ENCODE results near the gene MICA. TPM values are rescaled to one million over a fixed set of nuclear protein-coding genes. Genes with fewer than 3 reads are reported as not detected.
A peak's percentile ranks its signal among the peaks of the same experiment; 100 is the strongest.
"Not testable (repeated sequence)": the region's sequence is repeated elsewhere in the genome, so short reads cannot be mapped to it uniquely, and the experiment has no call there.

Gene MICA
- polyA plus RNA-seq, 1 donor = 11.2 TPM

DNA sequence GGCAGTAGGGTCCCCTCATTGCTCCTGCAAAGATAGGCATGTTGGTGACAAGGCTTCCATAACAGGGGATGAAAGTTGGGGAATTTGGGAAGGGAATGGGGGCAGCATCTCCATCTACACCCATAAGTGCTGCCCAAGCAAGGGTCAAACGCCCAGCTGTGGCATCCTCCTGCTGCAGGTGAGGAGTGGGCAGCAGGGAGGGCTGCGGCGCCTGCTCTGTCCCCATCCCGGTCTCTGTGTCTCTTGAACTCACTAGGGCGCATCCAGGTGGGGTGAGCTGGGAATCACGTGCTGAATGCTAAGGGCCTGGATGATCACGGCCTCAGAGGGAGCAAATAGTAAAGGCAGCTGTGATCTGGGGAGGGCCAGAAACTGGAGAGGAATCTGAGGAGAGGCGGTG, 9.1 kb downstream of the MICA start:
- DNase-seq = no peak

DNA sequence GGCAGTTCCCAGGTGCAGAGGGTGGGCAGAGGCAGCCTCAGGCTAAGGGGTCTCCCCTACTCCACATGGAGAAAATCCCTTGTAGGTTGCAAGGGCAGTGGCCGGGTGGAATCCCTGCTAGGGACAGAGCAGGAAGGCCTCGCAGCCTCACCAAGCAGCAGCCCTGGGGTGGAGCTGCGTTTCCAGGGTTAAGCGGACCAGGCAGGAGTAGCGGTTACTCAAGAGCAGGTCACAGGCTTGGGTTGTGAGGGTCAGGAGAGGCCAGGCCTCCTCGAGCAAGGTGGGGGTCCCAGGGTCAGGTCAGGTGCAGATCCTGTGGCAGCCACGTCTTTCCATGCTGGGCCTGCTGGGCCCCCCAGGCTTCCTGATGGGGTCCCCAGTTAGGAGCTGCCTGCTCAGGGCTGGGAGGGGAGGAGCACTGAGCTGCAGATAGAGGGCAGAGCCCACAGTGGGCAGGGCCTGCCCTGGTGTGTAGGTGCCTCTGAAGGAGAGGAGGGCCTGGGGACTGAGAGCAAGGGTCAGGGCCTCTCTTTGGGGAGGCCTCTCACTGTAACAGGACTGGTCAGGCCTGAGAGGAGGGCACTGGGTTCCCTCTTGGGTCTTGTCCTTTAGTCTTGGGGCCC, 10.9 kb downstream of the MICA start:
- DNase-seq = not testable (repeated sequence)

DNA sequence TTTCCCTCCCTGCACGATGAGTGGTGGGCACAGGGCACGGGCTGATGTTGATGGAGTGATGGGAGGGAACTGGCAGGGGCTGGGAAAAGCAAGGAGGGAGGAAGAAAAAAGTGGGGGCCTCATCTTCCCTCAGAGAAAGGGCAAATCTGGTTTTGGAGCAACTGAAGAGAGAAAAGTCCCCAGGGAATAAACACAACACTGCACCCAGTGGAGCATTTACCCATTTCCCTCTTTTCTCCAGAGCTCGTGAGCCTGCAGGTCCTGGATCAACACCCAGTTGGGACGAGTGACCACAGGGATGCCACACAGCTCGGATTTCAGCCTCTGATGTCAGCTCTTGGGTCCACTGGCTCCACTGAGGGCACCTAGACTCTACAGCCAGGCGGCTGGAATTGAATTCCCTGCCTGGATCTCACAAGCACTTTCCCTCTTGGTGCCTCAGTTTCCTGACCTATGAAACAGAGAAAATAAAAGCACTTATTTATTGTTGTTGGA, 11.4 kb downstream of the MICA start:
- DNase-seq = no peak

DNA sequence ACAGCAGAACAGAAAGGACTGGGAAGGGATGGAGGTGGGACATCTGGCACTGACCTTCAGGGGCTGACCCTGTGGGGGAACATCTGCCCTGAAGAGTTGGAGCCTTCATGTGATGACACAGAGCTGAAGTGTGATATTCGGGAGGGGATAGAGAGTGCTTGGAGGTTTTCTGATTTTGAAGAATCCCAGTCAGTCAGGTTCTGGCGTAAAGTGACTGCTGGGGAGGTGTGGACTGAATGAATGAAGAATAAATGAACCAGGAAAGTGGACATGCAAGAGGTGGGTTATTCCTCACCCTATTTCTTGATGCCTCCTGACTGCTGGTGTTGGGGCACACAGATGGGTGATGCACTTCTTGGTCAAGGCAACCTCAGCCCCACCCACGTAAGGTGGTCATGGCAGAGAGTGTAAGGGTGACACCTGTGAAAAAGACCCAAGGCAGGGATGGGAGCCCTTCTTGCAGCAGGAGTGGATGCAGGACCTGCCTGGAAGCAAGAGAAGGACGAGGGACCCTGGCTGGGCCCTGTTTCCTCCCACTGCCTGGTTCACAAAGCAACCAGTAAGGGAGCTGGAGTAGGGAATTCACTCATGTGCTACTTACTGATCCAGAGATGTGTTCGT, 13.1 kb downstream of the MICA start:
- DNase-seq = no peak

DNA sequence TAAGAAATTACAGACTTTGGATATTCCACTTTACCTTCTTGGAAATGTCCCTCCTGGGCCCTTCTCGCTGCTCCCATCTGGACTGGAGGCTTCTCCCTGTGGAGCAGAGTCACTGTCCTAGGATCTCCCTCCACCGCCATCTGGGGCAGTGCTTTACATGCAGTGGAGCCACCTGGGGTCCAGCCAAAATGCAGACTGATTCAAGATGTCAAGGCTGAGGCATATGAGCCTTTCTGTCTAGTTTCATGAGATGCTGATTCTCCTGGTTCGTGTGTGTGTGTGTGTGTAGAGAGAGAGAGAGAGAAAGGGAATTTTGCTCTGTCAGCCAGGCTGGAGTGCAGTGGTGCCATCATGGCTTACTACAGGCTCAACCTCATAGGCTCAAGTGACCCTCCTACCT, 14.9 kb downstream of the MICA start:
- DNase-seq = no peak

DNA sequence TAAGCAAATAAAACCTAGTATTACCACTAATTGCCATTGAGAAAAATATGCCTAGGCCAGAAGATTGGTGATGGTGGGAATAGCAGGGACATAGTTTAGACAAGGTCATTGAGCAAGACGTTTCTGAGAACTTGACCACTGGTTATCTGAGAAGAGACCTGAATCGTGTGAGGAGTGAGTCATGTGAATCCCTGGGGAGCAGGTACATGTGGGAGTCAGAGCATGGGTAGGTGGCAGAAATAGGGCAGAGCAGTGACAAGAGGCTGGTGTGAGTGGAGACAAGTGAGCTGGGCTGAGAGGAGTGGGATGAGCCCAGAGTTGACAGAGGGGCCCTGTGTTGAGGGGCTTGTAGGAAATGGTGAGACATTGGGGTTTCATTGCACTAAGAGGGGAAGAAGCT, 16.4 kb downstream of the MICA start:
- DNase-seq = no peak

DNA sequence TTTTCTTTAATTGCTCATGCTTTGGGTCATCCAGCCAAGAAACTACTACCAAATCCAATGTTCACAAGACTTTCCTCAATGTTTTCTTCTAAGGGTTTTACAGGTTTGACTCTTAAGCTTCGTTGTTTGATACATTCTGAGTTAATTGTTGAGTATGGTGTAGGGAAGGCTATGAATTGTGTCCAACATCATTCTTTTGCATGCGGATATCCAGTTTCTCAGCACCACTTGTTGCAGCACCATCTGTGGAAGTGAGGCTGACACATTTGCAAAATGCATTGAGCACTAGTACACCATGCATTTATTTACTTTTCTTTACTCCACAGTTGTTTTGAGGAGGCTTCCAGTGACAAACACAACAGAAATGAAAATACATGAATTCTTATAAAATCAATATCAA, 17.2 kb downstream of the MICA start:
- no peak for DNase-seq

DNA sequence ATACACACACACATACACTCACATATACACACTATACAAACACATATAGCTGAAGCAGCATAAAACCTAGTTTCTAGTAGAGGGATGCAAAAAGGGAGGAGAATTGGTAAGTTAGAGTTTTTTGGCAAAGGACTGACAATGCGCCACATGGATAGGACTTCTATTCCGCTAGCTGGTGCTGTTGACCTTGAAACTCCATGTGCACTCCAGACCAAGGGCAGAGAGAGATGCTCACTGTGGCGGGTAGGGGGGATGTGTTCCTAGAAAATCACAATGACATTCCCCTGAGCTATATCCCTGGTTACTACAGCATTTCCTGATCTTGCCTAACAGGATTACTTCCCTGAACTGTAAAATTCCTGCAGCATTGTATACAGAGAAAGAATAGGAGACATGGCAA, 19.2 kb downstream of the MICA start:
- DNase-seq = no peak

DNA sequence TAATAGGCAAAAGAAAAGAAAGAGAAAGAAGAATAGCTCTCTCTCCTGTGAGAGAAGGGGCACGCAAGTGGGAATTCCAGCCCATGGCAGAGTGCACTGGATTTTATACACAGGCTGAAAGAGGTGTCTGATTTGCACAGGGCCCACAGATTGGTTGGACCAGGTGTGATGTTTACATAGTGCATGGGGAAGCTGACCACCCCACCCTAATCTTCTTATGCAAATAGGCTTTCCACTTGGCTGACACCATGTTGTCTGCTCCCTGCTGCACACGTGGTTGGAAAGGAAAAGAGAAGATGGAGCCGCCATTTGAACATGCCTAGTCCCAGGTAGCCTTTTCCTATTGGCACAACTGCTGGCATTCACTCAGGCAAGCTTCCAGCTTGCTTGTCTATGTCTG, 20.2 kb downstream of the MICA start:
- no peak for DNase-seq

DNA sequence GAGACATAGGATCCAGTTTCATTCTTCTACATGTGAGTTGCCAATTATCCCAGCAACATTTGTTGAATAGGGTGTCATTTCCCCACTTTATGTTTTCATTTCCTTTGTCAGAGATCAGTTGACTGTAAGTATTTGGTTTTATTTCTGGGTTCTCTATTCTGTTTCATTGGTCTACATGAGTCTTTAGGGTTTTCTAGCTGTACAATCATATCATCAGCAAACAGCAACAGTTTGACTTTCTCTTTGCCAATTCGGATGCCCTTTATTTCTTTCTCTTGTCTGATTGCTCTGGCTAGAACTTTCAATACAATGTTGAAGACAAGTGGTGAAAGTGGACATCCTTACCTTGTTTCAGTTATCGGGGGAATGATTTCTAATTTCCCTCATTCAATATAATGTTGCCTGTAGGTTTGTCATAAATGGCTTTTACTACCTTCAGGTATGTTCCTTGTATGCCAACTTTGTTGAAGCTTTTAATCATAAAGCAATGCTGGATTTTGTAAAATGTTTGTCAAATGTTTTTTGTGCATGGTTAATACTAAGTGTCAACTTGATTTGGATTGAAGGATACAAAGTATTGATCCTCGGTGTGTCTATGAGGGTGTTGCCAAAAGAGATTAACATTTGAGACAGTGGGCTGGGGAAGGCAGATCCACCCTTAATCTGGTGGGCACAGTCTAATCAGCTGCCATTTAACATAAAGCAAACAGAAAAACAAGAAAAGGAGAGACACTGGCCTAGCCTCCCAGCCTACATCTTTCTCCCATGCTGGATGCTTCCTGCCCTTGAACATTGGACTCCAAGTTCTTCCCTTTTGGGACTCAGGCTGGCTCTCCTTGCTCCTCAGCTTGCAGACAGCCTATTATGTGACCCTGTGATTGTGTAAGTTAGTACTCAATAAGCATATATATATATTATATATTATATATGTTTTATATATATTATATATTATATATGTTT, 23.3 kb downstream of the MICA start:
- DNase-seq = no peak

DNA sequence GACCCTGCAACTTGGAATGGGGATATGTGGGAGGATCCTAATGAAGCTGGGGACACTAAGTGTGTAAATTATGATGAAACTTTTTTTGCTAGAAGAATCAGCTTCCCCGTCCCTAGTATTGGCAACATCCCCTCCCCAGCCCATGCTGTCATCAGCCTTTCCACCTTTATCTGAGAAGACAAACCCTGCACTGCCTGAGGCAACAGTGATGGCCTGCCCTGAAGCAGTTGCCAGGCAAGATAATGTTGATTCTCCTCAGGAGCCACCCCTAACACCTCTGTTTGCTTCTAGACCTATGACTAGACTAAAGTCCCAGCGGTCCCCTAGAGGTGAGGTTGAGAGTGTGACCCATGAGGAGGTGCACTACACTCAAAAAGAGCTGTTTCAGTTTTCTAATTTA, 27.1 kb downstream of the MICA start:
- DNase-seq = no peak

DNA sequence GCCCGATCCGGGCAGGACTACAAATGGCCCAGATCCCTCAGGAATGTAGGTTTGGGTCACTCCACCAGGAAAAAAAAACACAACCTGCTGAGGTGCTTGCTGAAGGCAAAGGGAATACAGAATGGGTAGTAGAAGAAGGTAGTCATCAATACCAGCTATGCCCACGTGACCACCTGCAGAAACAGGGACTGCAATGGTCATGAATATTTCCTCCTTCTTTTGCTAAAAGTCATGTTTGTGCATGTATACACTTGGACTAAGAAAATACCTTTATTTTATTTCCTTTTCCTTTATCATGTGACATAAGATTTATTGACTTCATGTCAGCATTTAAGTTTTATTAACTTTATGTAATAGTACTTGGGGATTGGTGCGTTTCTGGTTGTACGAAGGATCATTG, 31.7 kb downstream of the MICA start:
- DNase-seq = not testable (repeated sequence)

DNA sequence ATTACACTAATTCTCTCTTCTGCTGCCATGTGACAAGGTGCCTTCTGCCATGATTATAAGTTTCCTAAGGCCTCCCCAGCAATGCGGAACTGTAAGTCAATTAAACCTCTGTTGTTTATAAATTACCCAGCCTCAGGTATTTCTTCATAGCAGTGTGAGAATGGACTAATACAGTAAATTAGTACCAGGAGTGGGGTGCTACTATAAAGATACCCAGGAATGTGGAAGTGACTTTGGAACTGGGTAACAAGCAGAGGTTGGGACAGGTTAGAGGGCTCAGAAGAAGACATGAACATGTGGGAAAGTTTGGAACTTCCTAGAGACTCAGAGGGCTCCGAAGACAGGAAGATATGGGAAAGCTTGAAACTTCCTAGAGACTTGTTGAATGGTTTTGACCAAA, 34.8 kb downstream of the MICA start:
- no peak for DNase-seq

DNA sequence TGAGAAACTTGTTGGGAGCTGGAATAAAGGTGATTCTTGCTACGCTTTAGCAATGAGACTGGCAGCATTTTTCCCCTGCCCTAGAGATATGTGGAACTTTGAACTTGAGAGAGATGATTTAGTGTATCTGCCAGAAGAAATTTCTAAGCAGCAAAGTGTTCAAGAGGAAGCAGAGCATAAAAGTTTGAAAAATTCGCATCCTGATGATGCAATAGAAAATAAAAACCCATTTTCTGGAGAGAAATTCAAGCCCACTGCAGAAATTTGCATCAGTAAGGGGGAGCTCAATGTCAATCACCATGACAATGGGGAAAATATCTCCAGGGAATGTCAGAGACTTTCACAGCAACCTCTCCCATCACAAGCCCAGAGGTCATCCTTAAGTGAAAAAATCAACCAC, 35.3 kb downstream of the MICA start:
- no peak for DNase-seq

DNA sequence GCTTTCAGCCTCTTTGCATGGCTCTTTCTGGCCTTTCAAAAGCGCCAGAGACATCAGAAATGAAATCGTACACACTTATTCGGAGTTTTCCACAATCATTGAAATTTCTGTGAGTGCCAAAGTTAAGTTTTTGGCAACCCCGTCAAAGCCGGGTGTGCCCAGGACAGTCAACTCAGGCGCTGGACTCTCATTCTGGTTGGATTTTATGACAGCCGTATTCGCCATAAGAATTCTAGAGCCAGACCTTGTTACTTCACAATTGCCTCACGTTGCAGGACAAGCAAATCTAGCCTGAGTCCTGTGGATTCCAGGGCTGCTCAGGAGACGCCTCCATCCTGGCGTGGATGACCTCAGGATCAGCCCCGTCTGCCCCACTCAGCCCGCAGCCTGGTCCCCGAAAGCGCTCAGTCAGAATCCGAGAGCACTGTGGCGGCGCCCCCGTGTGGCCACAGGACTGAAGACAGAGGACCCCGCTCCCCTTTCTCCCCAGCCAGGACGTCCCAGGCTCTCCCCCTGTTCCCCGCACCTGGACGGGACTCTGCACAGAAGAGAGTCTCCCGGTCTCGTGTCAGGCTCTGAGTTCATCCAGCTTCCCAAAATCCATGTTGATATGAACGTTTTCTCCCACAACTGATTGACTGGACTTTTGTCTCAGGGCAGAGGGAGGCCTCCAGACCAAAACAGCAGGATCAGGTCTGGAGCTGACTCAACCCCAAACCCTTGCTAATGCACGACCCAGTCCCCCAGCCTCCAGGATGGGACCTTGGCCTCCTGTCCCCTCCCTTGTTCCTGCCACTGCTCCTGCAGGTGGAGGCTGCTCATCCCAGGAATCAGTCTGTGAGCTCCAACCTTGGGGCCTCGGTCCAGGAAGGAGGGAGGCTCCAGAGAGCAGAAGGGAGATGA, 38.2 kb downstream of the MICA start:
- peak; percentile 42 for DNase-seq

DNA sequence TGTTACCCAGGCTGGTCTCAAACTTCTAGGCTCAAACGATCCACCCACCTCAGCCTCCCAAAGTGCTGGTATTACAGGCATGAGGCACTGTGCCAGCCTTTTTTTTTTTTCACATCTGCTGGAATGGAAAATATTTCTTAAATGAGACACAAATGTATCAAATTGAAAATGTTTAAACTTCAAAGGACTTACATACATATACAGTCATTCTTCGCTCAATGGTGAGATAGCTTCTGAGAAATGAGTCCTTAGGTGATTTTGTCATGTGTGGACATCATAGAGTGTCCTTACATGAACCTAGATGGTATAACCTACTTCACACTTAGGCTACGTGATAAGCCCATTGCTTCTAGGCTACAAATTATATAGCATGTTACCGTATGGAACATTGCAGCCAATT, 43.1 kb downstream of the MICA start:
- no peak for DNase-seq

DNA sequence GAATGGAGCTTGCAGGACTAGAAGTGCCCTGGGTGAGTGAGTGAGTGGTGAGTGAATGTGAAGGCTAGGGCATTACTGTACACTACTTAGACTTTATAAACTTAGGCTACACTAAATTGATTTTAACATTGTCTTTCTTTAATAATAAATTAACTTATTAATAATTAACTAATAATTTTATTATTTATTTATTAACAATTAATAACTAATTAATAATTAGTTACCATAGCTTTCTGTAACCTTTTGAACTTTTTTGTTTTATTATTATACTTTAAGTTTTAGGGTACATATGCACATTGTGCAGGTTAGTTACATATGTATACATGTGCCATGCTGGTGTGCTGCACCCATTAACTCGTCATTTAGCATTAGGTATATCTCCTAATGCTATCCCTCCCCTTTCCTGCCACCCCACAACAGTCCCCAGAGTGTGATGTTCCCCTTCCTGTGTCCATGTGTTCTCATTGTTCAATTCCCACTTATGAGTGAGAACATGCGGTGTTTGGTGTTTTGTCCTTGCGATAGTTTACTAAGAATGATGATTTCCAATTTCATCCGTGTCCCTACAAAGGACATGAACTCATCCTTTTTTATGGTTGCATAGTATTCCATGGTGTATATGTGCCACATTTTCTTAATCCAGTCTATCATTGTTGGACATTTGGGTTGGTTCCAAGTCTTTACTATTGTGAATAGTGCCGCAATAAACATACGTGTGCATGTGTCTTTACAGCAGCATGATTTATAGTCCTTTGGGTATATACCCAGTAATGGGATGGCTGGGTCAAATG, 43.8 kb downstream of the MICA start:
- not testable (repeated sequence) for DNase-seq

DNA sequence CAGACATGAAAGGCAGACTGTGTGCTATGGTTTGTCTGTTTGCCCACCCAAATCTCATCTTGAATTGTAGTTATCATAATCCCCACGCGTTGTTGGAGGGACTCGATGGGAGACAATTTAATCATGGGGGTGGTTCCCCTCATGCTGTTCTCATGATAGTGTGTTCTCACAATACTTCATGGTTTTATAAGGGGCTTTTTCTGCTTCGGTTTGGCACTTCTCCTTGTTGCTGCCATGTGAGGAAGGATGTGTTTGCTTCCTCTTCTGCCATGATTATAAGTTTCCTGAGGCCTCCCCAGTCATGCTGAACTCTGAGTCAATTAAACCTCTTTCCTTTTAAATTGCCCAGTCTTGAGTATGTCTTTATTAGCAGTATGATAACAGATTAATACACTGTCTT, 47.4 kb downstream of the MICA start:
- DNase-seq = no peak

DNA sequence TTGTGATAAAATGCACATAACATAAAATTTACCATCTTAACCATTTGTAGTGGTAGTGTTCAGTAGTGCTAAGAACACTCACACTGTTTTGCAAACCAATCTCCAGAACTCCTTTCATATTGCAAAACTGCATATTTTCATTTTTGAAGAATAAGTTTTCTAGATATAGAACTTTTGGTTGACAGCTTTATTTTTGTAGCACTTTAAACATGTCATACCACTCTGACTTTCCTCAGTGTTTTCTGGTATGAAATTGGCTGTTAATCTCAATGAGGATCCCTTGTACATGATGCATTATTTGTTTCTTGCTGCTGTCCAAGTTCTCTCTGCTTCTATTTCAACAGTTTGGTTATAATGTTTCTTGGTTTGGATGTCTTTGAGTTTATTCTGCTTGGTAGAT, 49.5 kb downstream of the MICA start:
- DNase-seq = no peak

DNA sequence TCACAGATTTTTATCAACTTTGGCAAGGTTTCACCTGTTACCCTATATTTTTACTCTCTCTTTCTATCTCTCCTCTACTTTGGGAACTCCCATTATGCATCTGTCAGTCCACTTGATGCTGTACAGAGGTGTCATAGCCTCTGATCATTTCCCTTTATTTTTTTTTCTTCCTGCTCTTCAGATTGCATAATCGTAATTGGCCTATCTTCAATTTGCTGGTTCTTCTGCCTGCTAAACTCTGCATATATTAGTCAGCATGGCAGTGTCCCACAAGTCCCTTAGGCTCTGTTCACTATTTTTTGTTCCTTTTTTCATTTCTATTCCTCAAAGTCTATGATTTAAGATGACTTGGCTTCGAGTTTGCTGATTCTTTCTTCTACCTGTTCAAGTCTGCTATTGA, 49.9 kb downstream of the MICA start:
- DNase-seq = no peak

DNA sequence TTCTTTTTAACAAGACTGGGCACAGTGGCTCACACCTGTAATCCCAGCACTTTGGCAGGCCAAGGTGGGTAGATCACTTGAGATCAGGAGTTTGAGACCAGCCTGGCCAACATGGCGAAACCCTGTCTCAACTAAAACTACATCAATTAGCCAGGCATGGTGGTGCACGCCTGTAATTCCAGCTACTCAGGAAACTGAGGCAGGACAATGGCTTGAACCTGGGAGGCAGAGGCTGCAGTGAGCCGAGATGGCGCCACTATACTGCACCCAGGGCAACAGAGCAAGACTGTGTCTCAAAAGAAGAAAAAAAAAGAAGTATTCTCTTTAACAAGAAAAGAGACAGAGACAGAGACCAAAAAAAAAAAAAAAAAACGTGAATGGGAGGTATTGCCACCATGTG, 56.5 kb downstream of the MICA start:
- not testable (repeated sequence) for DNase-seq
